Neural cell (in vitro differentiated cells): ENCODE measurements around the gene CDK11A.

ENCODE experiments used
- CTCF ChIP-seq: fragments of 450-650 bp; IDR thresholded peaks from 2 replicates; pipeline ENCODE4 v1.5.1; 2014; ENCODE audit warnings: antibody characterized with exemption, mild to moderate bottlenecking, moderate library complexity; ENCODE audit not compliant: poor library complexity, severe bottlenecking
- EZH2 ChIP-seq: fragments of 200-600, 300-800 bp; shearing (Covaris generic), sonication (generic); IDR thresholded peaks from 2 replicates; pipeline ENCODE4 v1.6.1; 2014; ENCODE audit warnings: antibody characterized with exemption, low read length, borderline replicate concordance, mild to moderate bottlenecking; ENCODE audit not compliant: insufficient read depth, poor library complexity, severe bottlenecking
- REST ChIP-seq: IDR thresholded peaks from 2 replicates; pipeline ENCODE4 v1.6.1; 2012; ENCODE audit warnings: borderline replicate concordance

- TF ChIP-seq EZH2 (no peak), CTCF (no peak), REST (no peak)
Measured at GRCh38 chr1:1763657-1764621, 39.8 kb upstream of the CDK11A start.
